ENCODE measurements around the gene SUPT3H. TPM values are rescaled to one million over a fixed set of nuclear protein-coding genes. Genes with fewer than 3 reads are reported as not detected.

SUPT3H gene
- total and polyA plus RNA-seq, 2 experiments from 2014 or later: 12.4 to 19.4 TPM

DNA sequence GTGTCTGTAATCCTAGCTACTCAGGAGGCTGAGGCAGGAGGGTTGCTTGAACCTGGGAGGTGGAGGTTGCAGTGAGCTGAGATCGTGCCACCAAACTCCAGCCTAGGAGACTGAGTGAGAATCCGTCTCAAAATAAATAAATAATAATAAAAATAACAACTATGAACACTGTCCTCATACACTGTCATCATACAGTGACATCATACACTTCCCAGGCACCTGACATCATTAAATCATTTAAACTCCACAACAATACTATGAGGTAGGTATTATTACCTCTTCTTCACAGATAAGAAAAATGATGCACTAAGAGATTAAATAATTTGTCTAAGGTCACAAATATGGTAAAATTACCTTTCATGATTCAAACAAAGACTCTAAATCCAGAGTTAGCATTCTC lies 250.5 kb downstream of the SUPT3H start:
- H3K27ac ChIP-seq: no peak overlapping the region
- no peaks in the 10 kb centered on the region for H3K27me3 ChIP-seq
- no peaks in the 10 kb centered on the region for H3K9me3 ChIP-seq (ENCODE audit: low read depth)
- peaks cover 3% of the 10 kb centered on the region for H3K4me1 ChIP-seq (ENCODE audit: low read depth)
- TF ChIP-seq, protein P1, sequence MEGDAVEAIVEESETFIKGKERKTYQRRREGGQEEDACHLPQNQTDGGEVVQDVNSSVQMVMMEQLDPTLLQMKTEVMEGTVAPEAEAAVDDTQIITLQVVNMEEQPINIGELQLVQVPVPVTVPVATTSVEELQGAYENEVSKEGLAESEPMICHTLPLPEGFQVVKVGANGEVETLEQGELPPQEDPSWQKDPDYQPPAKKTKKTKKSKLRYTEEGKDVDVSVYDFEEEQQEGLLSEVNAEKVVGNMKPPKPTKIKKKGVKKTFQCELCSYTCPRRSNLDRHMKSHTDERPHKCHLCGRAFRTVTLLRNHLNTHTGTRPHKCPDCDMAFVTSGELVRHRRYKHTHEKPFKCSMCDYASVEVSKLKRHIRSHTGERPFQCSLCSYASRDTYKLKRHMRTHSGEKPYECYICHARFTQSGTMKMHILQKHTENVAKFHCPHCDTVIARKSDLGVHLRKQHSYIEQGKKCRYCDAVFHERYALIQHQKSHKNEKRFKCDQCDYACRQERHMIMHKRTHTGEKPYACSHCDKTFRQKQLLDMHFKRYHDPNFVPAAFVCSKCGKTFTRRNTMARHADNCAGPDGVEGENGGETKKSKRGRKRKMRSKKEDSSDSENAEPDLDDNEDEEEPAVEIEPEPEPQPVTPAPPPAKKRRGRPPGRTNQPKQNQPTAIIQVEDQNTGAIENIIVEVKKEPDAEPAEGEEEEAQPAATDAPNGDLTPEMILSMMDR (IDR thresholded peaks at IDR 0.05; ENCODE audit: low read depth, low read length): no peak
- H3K36me3 ChIP-seq: no peaks in the 10 kb centered on the region
- H3K4me3 ChIP-seq: no peak overlapping the region
- DNase-seq (ENCODE audit: low read depth in 1 of 2, low spot score in 1 of 2): no peak

DNA sequence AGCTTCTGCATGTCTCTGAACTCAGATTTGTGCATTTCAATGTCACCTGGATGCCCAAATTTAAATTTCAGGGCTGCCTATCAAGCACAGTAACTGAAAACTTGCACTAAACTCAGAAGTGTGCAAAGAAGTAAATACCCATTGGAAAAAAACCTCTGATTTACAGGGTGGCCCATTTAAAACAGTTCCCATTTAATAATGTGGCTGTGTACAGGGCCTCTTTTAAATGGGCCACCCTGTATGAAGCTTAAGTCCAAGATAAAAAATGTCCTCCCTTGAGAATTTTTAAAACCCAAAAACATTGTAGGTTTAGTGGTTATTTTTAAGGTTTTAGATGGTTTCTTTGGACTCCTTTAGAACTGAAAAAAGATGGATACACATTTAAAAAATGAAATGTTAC lies 251.7 kb downstream of the SUPT3H start:
- H3K4me3 ChIP-seq: no peak overlapping the region
- DNase-seq (ENCODE audit: low read depth in 1 of 2, low spot score in 1 of 2): no peak
- H3K27ac ChIP-seq: no peak overlapping the region
- peaks cover 3% of the 10 kb centered on the region for H3K4me1 ChIP-seq (ENCODE audit: low read depth)
- no peaks in the 10 kb centered on the region for H3K9me3 ChIP-seq (ENCODE audit: low read depth)
- TF ChIP-seq, protein P1 (IDR thresholded peaks at IDR 0.05; ENCODE audit: low read depth, low read length): no peak
- no peaks in the 10 kb centered on the region for H3K27me3 ChIP-seq
- no peaks in the 10 kb centered on the region for H3K36me3 ChIP-seq

- no peaks in the 10 kb centered on the region for H3K27me3 ChIP-seq
- H3K9me3 ChIP-seq (ENCODE audit: low read depth): no peaks in the 10 kb centered on the region
- TF ChIP-seq, protein P1 (IDR thresholded peaks at IDR 0.05; ENCODE audit: low read depth, low read length): no peak
- DNase-seq (ENCODE audit: low read depth in 1 of 2, low spot score in 1 of 2): no peak
- H3K36me3 ChIP-seq: no peaks in the 10 kb centered on the region
- no peak overlapping the region for H3K27ac ChIP-seq
- H3K4me3 ChIP-seq: no peak overlapping the region
- H3K4me1 ChIP-seq (ENCODE audit: low read depth): peaks cover 27% of the 10 kb centered on the region
Measured at GRCh38 chr6:45123023-45123422, 254.7 kb downstream of the SUPT3H start.

- peak in 1 of 2 donors; percentile 72 for DNase-seq (ENCODE audit: low read depth in 1 of 2, low spot score in 1 of 2)
- no peak overlapping the region for H3K4me3 ChIP-seq
- peaks cover 63% of the 10 kb centered on the region for H3K4me1 ChIP-seq (ENCODE audit: low read depth)
- peak overlapping the region; percentile 93 for H3K27ac ChIP-seq
- no peaks in the 10 kb centered on the region for H3K36me3 ChIP-seq
- no peaks in the 10 kb centered on the region for H3K9me3 ChIP-seq (ENCODE audit: low read depth)
- TF ChIP-seq, protein P1 (IDR thresholded peaks at IDR 0.05; ENCODE audit: low read depth, low read length): no peak
- H3K27me3 ChIP-seq: no peaks in the 10 kb centered on the region
Measured at GRCh38 chr6:45118754-45119153, 259.0 kb downstream of the SUPT3H start.

DNA sequence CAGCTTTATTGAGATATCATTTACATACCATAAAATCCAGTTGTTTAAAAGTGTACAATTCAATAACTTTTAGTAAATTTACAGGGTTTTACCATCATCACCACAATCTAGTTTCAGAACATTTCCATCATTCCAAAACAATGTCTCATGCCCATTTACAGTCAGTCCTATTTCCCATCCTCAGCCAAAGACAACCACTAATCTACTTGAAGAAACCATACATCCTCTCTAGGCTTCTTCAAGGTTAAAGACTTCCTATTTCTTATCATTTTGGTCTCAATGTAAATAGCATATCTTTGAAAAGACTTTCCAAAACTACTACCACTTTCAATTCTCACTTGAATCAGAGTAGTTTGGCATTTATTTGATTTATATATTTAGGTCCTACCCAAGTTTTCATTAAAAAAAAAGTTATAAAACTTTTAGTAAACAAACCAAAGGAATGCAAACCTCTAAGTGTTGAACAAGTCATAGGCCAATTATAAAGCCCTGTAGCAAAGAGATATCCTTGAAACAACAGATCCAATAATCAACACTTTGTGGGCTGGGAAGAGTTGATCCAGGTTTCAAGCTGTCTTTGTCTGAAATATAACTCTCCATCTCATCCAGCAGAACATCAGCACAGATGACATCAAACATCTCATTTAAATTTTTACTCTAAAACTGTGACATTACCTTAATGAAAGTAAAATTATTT lies 260.9 kb downstream of the SUPT3H start:
- TF ChIP-seq, protein P1 (IDR thresholded peaks at IDR 0.05; ENCODE audit: low read depth, low read length): no peak
- no peaks in the 10 kb centered on the region for H3K9me3 ChIP-seq (ENCODE audit: low read depth)
- H3K4me1 ChIP-seq (ENCODE audit: low read depth): peaks cover 60% of the 10 kb centered on the region
- H3K36me3 ChIP-seq: no peaks in the 10 kb centered on the region
- peak in 1 of 2 donors; percentile 74 for DNase-seq (ENCODE audit: low read depth in 1 of 2, low spot score in 1 of 2)
- peak overlapping the region; percentile 93 for H3K27ac ChIP-seq
- H3K4me3 ChIP-seq: no peak overlapping the region
- no peaks in the 10 kb centered on the region for H3K27me3 ChIP-seq
